HEK293 (cell line): Measurements from ENCODE around the gene BCR.

Experiments
- KLF16 ChIP-seq: fragments of 450-650 bp; formaldehyde crosslinking; IDR thresholded peaks from 2 replicates; pipeline ENCODE4 v1.5.1; 2017; ENCODE audit warnings: missing biosample characterization, missing genetic modification characterization
- MYNN ChIP-seq: fragments of 450-650 bp; formaldehyde crosslinking; IDR thresholded peaks from 2 replicates; pipeline ENCODE4 v1.5.1; 2016; ENCODE audit warnings: missing biosample characterization, missing genetic modification characterization, borderline replicate concordance
- TSHZ1 ChIP-seq: fragments of 450-650 bp; formaldehyde crosslinking; IDR thresholded peaks from 2 replicates; pipeline ENCODE4 v1.5.1; 2016; ENCODE audit warnings: missing biosample characterization, missing genetic modification characterization, borderline replicate concordance
- WT1 ChIP-seq: fragments of 450-650 bp; formaldehyde crosslinking; IDR thresholded peaks from 2 replicates; pipeline ENCODE4 v1.5.1; 2016; ENCODE audit warnings: missing biosample characterization, missing genetic modification characterization
- ZBTB21 ChIP-seq: fragments of 450-650 bp; formaldehyde crosslinking; IDR thresholded peaks from 2 replicates; pipeline ENCODE4 v1.5.1; 2017; ENCODE audit warnings: missing biosample characterization, missing genetic modification characterization
- ZNF112 ChIP-seq: fragments of 450-650 bp; formaldehyde crosslinking; IDR thresholded peaks from 2 replicates; pipeline ENCODE4 v1.5.0; 2017; ENCODE audit warnings: missing biosample characterization, missing genetic modification characterization
- ZNF132 ChIP-seq: fragments of 450-650 bp; formaldehyde crosslinking; IDR thresholded peaks from 2 replicates; pipeline ENCODE4 v1.5.1; 2017; ENCODE audit warnings: missing biosample characterization, missing genetic modification characterization, borderline replicate concordance
- ZNF24 ChIP-seq: fragments of 450-650 bp; formaldehyde crosslinking; IDR thresholded peaks from 2 replicates; pipeline ENCODE4 v1.5.1; 2016; ENCODE audit warnings: missing biosample characterization, missing genetic modification characterization
- ZNF571 ChIP-seq: fragments of 450-650 bp; formaldehyde crosslinking; IDR thresholded peaks from 2 replicates; pipeline ENCODE4 v1.5.0; 2017; ENCODE audit warnings: missing biosample characterization, missing genetic modification characterization
- ZNF580 ChIP-seq: fragments of 450-650 bp; formaldehyde crosslinking; IDR thresholded peaks from 2 replicates; pipeline ENCODE4 v1.5.1; 2016; ENCODE audit warnings: missing biosample characterization, missing genetic modification characterization
- ZNF654 ChIP-seq: fragments of 450-650 bp; formaldehyde crosslinking; IDR thresholded peaks from 2 replicates; pipeline ENCODE4 v1.5.1; 2016; ENCODE audit warnings: low read depth, missing biosample characterization, missing genetic modification characterization
- ZNF776 ChIP-seq: fragments of 450-650 bp; formaldehyde crosslinking; IDR thresholded peaks from 2 replicates; pipeline ENCODE4 v1.5.0; 2017; ENCODE audit warnings: missing biosample characterization, missing genetic modification characterization, borderline replicate concordance
- ZSCAN5A ChIP-seq: fragments of 450-650 bp; formaldehyde crosslinking; IDR thresholded peaks from 2 replicates; pipeline ENCODE4 v1.5.1; 2016; ENCODE audit warnings: missing biosample characterization, missing genetic modification characterization
- TF ChIP-seq, protein P1 (sequence below): fragments of 450-650 bp; formaldehyde crosslinking; IDR thresholded peaks from 2 replicates; pipeline ENCODE4 v1.5.1; 2016; ENCODE audit warnings: missing biosample characterization, missing genetic modification characterization

GRCh38 chr22:23263651-23264555 is 83.6 kb downstream of the BCR start:
- TF ChIP-seq, protein P1, sequence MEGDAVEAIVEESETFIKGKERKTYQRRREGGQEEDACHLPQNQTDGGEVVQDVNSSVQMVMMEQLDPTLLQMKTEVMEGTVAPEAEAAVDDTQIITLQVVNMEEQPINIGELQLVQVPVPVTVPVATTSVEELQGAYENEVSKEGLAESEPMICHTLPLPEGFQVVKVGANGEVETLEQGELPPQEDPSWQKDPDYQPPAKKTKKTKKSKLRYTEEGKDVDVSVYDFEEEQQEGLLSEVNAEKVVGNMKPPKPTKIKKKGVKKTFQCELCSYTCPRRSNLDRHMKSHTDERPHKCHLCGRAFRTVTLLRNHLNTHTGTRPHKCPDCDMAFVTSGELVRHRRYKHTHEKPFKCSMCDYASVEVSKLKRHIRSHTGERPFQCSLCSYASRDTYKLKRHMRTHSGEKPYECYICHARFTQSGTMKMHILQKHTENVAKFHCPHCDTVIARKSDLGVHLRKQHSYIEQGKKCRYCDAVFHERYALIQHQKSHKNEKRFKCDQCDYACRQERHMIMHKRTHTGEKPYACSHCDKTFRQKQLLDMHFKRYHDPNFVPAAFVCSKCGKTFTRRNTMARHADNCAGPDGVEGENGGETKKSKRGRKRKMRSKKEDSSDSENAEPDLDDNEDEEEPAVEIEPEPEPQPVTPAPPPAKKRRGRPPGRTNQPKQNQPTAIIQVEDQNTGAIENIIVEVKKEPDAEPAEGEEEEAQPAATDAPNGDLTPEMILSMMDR (tag by site-specific recombination): no peak
- TF ChIP-seq MYNN (tag by site-specific recombination): no peak
- no peak for TF ChIP-seq ZNF776 (tag by site-specific recombination)
- no peak for TF ChIP-seq ZNF112 (tag by site-specific recombination)
- no peak for TF ChIP-seq ZBTB21 (tag by site-specific recombination)
- no peak for TF ChIP-seq ZNF654
- TF ChIP-seq ZNF24 (tag by site-specific recombination): no peak
- no peak for TF ChIP-seq ZNF571 (tag by site-specific recombination)
- TF ChIP-seq KLF16: no peak
- TF ChIP-seq ZNF132: no peak
- TF ChIP-seq ZSCAN5A (tag by site-specific recombination): no peak
- no peak for TF ChIP-seq ZNF580 (tag by site-specific recombination)
- no peak for TF ChIP-seq WT1 (tag by site-specific recombination)
- TF ChIP-seq TSHZ1 (tag by site-specific recombination): no peak
